ENCODE measurements around the gene GPC3. TPM values are rescaled to one million over a fixed set of nuclear protein-coding genes. Genes with fewer than 3 reads are reported as not detected.

Gene GPC3
- polyA plus RNA-seq, 1 of the 3 experiments (the other 2 are of a cell fraction): 1.4 TPM

DNA sequence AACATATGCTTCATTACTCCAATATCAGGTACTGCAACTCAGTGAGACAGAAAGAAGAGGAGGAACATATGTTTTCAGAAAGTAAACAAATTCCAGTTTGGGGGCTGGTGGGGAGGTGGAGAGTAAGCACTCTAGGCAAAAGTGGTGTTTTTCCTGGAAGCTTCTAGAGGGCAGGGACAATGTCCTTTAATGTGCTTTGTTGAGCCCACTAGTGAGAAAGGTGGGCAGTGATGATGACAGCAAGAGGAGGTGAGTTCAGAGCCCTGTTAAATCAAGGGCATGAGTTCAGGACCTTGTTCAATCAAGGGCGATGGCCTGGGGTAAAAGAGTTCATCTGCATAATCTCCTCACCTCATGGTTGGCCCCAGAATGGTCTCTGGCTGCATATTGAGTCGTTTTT, 38.4 kb downstream of the GPC3 start:
- Histone ChIP-seq H3K4me2 (no peak overlapping the region), H3K27ac (ENCODE audit: low read depth in 2 of 2, low read length in 1 of 2) (no peak overlapping the region), H3K27me3 (ENCODE audit: insufficient read depth) (no peaks in the 10 kb centered on the region), H3K36me3 (replicated peaks in 1 of 2; ENCODE audit: control insufficient read depth in 1 of 2, insufficient read depth in 2 of 2, low read length in 1 of 2) (no peaks in the 10 kb centered on the region), H3K9me3 (no peaks in the 10 kb centered on the region), H3K9ac (no peak overlapping the region), H4K20me1 (ENCODE audit: insufficient read depth) (no peaks in the 10 kb centered on the region), H2AFZ (ENCODE audit: low read depth) (no peak overlapping the region), H3F3A (replicated peaks; ENCODE audit: insufficient read depth) (no peaks in the 10 kb centered on the region), H3K79me2 (ENCODE audit: insufficient read depth) (no peaks in the 10 kb centered on the region), H3K4me3 (ENCODE audit: low read depth in 2 of 2, low read length in 1 of 2) (no peak overlapping the region), H3K9me2 (no peaks in the 10 kb centered on the region), H3K4me1 (ENCODE audit: control insufficient read depth in 1 of 2, insufficient read depth in 2 of 2, low read depth in 1 of 2, low read length in 1 of 2) (no peaks in the 10 kb centered on the region)
- WGBS (ENCODE audit: low lambda C conversion rate): 10% methylated on average over 2 of the region's 2 CpGs
- TF ChIP-seq TCF12 (IDR thresholded peaks at IDR 0.05): no peak
- TF ChIP-seq EP300 (IDR thresholded peaks at IDR 0.05; ENCODE audit: borderline replicate concordance in 1 of 2, low read depth in 1 of 2, low read length in 1 of 2): no peak
- no peak for TF ChIP-seq SMC3 (IDR thresholded peaks at IDR 0.05; ENCODE audit: low read depth, low read length)
- no peak for TF ChIP-seq RCOR1 (IDR thresholded peaks at IDR 0.05; ENCODE audit: low read length)
- no peak for TF ChIP-seq RFX5 (IDR thresholded peaks at IDR 0.05; ENCODE audit: low read length)
- TF ChIP-seq, protein P1, sequence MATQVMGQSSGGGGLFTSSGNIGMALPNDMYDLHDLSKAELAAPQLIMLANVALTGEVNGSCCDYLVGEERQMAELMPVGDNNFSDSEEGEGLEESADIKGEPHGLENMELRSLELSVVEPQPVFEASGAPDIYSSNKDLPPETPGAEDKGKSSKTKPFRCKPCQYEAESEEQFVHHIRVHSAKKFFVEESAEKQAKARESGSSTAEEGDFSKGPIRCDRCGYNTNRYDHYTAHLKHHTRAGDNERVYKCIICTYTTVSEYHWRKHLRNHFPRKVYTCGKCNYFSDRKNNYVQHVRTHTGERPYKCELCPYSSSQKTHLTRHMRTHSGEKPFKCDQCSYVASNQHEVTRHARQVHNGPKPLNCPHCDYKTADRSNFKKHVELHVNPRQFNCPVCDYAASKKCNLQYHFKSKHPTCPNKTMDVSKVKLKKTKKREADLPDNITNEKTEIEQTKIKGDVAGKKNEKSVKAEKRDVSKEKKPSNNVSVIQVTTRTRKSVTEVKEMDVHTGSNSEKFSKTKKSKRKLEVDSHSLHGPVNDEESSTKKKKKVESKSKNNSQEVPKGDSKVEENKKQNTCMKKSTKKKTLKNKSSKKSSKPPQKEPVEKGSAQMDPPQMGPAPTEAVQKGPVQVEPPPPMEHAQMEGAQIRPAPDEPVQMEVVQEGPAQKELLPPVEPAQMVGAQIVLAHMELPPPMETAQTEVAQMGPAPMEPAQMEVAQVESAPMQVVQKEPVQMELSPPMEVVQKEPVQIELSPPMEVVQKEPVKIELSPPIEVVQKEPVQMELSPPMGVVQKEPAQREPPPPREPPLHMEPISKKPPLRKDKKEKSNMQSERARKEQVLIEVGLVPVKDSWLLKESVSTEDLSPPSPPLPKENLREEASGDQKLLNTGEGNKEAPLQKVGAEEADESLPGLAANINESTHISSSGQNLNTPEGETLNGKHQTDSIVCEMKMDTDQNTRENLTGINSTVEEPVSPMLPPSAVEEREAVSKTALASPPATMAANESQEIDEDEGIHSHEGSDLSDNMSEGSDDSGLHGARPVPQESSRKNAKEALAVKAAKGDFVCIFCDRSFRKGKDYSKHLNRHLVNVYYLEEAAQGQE (IDR thresholded peaks at IDR 0.05; ENCODE audit: low read depth, low read length): no peak
- TF ChIP-seq NRF1 (IDR thresholded peaks at IDR 0.05; ENCODE audit: low read depth, low read length): no peak
- no peak for TF ChIP-seq FOXJ3 (CRISPR knock-in tag; IDR thresholded peaks at IDR 0.05)
- TF ChIP-seq, protein P2, sequence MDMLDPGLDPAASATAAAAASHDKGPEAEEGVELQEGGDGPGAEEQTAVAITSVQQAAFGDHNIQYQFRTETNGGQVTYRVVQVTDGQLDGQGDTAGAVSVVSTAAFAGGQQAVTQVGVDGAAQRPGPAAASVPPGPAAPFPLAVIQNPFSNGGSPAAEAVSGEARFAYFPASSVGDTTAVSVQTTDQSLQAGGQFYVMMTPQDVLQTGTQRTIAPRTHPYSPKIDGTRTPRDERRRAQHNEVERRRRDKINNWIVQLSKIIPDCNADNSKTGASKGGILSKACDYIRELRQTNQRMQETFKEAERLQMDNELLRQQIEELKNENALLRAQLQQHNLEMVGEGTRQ (IDR thresholded peaks at IDR 0.05; ENCODE audit: borderline replicate concordance, low read depth, low read length): no peak
- TF ChIP-seq, protein P3, sequence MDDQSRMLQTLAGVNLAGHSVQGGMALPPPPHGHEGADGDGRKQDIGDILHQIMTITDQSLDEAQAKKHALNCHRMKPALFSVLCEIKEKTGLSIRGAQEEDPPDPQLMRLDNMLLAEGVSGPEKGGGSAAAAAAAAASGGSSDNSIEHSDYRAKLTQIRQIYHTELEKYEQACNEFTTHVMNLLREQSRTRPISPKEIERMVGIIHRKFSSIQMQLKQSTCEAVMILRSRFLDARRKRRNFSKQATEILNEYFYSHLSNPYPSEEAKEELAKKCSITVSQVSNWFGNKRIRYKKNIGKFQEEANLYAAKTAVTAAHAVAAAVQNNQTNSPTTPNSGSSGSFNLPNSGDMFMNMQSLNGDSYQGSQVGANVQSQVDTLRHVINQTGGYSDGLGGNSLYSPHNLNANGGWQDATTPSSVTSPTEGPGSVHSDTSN (IDR thresholded peaks at IDR 0.05): no peak
- no peak for TF ChIP-seq MXI1 (IDR thresholded peaks at IDR 0.05; ENCODE audit: low read depth, low read length)
- TF ChIP-seq TEAD4 (IDR thresholded peaks at IDR 0.05; ENCODE audit: borderline replicate concordance, insufficient read depth): no peak
- TF ChIP-seq, protein P4, sequence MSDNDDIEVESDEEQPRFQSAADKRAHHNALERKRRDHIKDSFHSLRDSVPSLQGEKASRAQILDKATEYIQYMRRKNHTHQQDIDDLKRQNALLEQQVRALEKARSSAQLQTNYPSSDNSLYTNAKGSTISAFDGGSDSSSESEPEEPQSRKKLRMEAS (IDR thresholded peaks at IDR 0.05; ENCODE audit: low read depth): no peak
- no peak for TF ChIP-seq JUND (IDR thresholded peaks at IDR 0.05)
- TF ChIP-seq, protein P5, sequence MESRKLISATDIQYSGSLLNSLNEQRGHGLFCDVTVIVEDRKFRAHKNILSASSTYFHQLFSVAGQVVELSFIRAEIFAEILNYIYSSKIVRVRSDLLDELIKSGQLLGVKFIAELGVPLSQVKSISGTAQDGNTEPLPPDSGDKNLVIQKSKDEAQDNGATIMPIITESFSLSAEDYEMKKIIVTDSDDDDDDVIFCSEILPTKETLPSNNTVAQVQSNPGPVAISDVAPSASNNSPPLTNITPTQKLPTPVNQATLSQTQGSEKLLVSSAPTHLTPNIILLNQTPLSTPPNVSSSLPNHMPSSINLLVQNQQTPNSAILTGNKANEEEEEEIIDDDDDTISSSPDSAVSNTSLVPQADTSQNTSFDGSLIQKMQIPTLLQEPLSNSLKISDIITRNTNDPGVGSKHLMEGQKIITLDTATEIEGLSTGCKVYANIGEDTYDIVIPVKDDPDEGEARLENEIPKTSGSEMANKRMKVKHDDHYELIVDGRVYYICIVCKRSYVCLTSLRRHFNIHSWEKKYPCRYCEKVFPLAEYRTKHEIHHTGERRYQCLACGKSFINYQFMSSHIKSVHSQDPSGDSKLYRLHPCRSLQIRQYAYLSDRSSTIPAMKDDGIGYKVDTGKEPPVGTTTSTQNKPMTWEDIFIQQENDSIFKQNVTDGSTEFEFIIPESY (IDR thresholded peaks at IDR 0.05; ENCODE audit: borderline replicate concordance, low read depth): no peak
- no peak for TF ChIP-seq FOSL2 (IDR thresholded peaks at IDR 0.05; ENCODE audit: borderline replicate concordance, low read depth)
- DNase-seq: no peak
- CTCF ChIA-PET: no interaction called here
- POLR2A ChIA-PET: no interaction called here

All from SK-N-SH (cell line).